CD4-positive, alpha-beta T cell treated with Interleukin-17A for 1 hour (primary cell): ENCODE data around the gene CHN2.
A peak's percentile ranks its signal among the peaks of the same experiment; 100 is the strongest.

Experiments
- DNase-seq: peaks from one replicate; pipeline ENCODE4 v3.0.0-alpha.2; 2020

CHN2 gene

DNA sequence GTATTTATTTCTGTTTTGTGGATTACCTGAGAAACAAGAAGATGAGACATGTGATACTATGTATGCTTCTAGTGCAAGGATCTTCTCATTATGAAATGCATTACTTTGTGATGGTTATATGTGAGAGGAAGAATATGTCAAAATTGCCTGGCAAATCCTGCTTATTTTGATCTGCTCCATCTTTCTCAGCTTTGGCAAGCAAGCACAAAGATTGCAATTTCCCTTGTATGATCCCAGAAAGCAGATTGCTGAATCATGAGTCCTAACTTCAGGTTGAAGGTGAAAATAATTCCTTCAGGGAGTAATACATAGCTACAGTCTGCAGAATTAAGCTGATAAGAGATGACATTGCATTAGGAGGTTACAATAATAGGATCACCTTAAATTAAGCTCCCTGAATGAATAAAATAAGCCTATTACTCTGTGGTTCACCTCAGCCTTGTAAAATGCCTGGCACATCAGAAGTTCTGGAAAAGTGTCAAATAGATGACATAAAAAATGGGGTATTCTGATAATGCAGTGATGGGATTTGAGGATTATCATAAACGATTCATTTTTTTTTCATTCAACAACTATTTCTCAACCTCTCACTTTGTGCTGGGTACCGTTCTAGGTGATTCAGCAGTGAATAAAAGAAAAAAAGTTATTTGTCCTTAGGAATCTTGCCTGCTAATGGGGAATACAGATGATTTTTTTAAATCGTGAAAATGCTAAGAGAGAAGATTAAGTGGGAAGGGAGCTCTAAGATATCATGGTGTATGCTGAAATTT, 120.7 kb downstream of the CHN2 start:
- no peak for DNase-seq

DNA sequence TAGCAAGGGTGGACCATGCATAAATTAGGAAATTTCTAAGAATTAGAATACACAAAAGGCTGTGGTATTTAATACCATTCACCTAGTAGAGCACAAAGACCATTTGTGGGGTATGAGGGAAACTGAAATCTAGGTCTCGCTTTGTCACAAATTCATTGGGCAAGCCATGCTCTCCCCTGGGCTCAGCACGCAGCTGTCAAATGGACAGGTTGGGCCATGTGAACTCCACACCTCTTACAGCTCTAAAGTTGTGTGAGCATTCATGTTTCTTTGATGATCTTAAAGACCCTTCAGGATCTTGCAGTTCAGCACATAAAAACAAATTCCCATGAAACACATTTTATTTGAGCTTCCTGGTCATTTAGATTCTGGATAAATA, 121.3 kb downstream of the CHN2 start:
- no peak for DNase-seq

DNA sequence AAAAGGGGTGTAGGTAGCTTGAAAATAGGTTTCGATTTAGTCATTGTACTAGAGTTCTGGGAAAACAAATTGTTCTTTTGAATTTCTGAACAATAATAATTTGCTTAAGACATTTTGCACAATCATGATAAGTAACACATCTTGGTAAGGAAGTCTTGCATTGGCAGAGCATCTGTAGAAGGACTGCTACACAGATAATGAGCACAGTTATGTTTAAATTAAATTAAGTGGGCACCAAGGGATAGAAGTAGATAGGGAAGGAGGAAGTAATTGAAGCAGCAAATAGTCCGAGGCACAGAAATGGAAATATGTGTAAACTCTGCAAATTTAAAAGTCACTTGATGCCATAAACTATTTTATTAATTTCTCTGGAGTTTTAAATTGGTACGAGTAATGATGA, 122.4 kb downstream of the CHN2 start:
- DNase-seq: no peak

DNA sequence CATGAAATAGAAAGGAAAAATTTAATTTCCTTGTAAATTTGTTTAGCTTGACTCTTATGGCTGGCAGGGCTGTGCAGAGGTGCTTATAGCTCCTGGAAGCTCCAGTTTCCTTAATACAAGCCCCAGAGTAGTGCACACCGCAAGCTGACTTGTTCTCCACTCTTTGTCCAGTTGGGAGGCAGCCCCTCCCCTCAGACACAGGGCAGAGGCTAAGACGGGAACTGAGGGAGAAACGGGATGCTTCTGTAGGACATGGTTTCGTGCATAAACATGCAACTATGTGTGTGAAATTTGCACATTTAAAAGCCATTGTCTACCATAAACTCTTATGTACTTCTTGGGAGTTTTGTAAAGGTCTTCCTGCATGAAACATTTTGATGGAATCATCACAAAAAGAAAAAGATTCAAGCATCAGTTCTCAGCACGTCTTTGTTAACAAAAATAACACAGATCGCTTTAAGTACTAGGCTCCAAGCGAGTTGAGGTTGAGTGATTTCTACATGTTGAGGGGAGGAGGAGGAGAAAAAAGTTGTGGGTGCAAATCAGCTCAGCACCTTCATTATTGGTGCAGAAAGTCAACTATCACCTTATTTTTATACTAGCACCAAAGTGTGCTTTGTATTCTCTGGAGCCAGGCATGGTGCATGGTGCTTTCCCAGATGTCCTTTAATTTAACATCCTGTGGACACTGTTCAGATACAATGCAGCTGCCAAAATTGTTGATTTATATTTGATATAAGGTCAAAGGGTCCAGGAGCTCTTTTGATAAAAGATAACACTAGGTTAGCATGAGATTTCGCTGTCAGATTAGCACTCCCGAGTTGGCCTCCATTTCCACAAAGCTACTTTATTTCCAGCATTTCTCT, 124.5 kb downstream of the CHN2 start:
- DNase-seq: no peak

DNA sequence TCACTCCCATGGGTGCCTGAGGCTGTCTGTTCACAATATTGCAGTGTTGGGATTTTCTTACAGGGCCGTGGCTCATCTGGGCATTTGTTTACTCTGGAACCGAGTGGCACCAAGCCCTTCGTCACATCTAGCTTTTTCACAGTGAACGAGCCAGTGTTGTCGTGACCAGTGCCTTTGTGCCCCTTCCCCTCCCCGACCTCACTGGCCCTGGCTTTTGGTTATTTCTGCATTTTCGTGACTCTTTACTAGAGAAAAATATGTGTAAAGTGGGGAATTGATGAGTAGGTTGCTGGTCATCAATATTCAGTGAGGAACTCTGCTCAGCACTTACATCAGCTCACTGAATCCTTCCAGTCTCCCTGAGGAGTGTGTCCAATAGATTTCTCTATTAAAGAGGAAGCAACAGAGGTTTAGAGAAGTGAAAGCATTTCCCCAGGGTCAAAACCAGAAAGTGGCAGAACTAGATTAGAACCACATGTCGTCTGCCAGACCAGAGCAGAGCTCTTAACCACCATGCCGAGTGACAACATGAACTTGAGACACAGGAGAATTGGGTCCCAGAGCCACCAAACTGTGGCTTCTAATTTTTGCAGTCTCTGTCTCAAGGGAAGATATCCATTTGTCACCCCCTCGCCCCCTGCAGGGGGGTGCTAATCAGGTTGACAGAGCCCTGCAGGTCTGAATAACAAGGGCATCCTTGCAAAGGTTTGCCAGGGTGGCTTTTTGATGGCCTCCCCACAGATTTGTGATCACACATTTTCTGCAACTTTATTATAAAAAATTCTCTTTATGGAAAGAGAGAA, 125.3 kb downstream of the CHN2 start:
- DNase-seq: peak; percentile 19

DNA sequence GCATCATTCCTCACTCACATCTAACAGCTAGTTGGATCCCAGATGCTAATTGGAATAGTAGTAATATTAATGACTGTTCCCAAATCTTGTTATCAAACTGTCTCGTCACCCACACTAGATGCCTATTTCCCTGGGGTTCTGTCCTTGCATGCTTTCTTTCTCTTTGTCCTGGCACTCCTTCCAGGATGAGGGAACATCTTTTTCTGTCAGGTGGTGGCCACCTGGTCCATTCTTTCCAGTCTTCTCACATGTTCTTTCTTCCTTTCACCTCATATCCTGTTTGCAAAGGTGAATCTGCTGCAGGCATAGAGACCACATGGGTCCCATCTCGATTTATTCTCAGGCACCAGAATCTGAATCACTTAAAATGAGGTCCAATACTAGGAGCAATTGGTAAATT, 126.0 kb downstream of the CHN2 start:
- no peak for DNase-seq

DNA sequence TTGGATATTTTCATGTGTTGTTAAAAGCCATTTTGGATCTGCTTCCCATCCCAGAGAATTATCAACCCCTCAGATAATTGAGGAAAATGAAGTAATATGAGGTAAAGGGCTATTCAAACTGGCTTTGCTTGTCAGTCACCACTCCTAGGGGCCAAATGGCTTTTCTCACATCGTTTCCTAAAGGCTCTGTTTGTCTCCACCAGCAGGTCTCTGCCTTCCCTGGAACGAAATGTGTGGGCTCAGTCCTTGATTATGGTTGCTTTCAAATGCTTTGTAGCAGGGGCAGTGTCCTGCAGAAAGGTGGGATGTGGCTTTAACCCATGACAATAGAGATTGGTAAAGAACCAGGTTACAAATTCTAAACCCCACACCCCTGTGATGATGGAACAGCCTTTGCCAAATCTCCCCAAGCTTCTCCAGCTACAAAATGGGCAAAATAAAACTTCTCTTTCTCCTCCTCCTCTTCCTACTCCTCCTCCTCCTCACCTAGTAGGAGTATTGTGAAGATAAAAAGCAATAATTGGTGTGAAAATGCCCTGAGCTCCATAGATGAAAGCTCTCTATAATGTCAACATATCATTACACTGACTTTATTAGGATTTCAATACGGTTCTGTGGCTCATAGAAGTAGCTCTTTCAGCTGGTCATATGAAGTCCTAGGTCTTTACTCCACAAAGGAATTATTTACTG, 127.6 kb downstream of the CHN2 start:
- no peak for DNase-seq

DNA sequence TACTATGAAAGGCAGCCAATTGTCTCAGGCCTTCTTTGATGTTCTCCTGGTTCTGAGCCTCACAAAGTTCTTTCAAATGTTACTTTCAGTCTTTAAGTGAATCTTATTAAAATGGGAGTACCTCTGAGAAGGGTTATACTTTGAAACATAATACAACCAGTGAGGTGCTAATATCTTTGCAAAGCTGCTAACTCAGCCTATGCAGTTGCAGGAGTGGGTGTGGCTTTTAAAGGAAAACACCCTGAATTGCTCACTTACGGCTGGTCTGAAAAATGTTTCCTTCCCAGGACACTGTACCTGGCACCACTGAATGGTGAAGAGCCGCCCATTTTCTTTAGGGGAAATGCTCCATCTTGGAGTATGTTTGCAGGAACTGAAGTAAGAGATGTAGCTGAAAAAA, 130.9 kb downstream of the CHN2 start:
- DNase-seq: no peak

DNA sequence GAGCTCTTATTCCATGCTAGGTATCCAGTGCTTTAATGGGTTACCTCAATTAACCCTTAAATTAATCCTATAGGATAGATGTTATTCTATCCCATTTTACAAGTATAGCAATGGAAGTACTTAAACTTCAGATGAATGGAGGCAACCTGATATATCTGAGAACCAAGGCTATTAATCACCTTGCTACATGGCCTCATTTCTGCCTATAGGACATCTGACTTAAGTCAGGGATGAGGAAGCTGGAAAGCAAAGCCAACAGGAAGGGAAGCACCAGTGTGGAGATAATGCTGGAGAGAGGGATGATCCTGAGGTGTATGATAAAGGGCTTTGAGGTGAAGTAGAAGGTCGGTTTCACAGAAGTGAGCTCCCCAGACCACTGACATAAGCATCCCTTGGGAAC, 132.3 kb downstream of the CHN2 start:
- DNase-seq: no peak

DNA sequence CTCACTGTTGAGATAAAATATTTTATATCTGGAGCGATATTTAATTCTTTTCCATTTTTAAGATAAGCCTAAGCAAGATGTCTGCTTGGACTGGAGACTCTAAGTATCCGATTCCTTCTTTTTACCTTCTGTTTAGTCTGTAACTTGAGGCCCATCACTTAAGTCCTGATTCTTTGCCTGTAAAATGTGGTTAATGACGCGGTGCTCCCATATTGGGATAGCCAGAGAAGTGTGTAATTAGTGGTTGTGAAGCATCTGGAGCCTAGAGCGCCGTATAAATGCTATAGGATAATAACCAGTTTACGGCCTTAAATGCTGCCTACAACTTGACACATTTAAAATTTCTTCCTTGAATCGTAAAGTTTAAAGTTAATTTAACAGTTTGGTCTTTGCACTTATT, 132.9 kb downstream of the CHN2 start:
- DNase-seq: no peak

DNA sequence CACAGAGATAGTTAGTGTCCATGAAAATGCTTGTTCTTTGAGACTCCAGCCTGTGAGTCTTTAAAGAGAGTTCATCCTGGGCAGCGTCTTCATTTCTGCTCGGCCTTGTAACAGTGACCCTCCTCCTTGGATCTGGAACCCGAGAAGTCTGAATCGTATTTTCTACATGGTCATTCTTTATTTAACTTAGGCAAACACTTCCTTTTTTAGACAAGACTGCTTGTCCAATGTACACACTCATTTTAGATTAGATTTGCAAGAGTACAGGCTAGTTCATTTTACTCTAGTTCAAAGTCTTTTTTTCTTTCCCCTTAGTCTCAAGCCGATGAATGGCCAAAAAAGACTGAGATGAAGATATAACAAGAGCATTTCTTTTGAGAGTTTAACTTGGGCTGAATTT, 133.5 kb downstream of the CHN2 start:
- DNase-seq: no peak

DNA sequence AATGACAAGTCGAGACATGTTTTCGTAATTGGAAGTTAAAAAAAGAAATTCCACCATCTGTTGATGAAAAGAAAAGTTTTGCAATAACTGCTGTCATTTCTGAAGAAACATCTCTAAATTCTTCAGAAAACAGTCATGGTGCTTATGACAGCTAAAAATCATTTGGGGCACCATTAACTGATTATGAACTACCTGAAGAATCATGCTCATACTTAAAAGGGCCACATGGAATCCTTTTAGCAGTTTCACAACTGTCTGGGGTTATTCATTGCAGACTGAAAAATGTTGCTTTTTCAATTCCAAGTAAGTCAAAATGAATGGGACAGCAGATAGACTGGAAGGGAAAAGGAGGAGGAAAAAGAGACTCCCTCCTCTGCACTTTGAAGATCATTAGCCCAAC, 134.2 kb downstream of the CHN2 start:
- no peak for DNase-seq

DNA sequence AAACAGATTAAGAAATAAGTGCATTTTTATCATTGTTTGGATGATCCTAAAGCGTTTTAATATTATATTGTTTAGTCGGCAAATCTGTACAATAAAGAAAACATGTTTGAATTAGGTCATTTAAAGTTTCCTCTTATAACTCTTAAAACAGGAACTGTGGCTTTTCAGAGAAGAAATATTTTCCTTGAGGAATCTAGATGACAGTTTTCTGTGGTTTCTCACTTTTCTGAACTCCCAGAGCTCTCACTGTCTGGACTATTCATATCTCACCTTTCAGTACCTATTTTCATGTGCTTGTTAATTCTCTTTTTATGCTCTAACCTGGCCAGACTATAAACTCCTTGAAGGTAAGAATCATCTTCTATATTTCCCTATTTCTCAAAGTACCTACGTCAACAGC, 135.1 kb downstream of the CHN2 start:
- no peak for DNase-seq

DNA sequence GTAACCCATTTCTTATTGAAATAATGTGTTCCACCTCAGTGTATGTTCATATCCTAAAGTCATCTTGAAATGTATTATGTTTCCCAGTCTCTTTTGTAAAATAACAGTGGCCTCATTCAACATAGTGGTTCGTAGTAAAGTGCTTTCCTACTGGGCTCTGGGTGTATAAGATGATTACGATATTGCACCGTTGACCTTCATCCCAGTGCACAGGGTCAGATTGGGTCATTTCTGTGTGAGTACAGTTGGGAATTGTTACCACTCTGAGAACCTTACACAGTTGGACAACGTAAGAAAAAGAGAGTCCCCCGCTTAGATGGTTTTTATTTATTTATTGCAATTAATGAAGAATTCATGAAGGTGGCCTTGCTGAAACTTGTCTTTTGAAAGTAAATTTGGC, 135.6 kb downstream of the CHN2 start:
- no peak for DNase-seq

DNA sequence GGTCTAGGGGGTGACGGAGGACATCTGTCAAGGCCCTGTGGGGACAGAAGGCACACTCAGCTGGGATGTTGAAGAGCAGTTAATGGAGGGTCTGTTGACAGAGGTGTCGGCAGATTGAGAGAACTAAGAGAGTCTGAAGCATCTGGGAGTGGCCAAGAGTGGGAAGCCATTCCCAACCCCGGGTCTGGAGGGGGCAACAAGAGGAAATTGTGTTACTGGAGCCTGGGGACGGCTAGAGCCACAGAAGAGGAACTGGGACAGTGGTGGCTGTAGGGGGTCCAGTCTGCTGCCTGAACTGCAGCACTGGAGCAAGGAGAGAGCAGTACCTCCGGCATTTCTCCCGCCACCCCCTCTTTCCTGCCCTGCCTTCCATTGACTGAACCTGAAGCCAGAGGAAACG, 136.6 kb downstream of the CHN2 start:
- DNase-seq: no peak

DNA sequence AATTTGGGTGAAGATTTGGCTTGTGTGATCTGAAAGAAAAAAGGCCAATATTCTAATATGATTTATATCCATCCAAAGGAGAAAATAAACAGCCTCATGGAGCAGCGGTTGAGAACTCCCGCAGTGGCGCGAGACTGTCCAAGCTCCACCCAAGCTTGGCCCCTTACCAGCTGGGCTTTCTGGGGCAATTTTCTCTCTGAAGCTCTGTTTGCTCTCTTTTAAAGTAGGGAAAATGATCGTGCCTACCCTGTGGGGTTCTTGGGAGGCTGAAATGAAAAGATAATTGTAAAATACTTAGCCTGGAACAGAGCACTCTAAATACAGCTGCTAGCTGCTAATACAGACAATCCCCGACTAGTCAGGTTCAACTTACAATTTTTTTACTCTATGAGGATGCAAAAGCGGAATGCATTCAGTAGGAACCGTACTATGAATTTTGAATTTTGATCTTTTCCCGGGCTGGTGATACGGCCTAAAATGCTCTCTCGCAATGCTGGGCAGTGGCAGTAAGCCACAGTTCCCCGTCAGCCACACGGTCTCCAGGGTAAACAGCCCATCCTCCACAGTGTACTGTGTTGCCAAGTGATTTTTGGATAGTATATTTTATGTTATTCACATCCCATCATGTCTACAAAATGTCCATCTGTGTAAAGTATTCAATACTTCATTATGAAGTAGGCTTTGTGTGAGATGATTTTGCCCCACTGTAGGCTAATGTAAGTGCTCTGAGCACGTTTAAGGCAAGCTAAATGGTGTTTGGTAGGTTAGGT, 137.7 kb downstream of the CHN2 start:
- no peak for DNase-seq

DNA sequence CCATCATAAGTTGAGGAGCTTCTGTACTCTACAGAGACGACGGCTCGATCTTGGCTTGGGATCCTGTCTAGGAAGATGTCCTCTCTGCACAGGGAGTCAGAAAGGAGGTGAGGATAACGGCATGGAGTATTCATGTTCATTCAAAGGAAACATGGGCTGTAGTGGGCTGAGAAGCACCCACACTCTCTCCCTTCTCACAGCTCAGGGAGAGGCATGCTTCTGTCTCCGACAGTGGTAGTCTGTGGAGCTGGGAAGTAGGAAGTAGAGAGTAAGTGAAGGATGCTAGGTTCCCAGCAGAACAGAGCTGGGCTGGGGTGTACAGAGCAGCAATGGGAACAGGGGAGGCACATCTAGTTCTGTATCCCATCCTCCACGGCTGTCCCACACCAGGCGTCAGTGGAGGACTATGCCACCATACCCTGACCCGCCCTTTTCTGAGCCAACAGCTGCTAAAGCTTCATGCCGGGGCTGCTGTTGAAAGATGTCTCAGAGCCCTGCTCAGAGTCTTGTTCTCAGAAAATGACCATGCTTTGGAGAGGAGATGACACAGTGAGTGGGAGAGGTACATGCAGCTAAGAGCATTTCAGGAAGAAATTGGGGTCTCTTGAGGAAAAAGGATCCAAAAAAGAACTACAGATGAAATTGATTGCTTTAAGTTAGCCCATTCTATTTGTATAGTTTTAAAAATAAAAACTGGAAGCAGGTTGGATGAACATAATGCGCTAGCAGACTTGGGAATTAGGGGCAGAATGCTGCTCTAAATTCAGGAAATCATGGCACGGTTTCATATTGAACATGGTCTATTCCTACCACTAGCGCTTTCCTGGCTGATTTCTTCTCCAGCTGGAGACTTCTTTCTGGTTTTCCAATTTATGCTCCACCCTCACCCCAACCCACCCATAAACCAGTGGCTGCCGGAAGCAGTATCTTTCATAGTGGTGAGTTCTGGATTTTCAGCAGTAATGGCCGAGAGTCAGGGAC, 138.6 kb downstream of the CHN2 start:
- no peak for DNase-seq

DNA sequence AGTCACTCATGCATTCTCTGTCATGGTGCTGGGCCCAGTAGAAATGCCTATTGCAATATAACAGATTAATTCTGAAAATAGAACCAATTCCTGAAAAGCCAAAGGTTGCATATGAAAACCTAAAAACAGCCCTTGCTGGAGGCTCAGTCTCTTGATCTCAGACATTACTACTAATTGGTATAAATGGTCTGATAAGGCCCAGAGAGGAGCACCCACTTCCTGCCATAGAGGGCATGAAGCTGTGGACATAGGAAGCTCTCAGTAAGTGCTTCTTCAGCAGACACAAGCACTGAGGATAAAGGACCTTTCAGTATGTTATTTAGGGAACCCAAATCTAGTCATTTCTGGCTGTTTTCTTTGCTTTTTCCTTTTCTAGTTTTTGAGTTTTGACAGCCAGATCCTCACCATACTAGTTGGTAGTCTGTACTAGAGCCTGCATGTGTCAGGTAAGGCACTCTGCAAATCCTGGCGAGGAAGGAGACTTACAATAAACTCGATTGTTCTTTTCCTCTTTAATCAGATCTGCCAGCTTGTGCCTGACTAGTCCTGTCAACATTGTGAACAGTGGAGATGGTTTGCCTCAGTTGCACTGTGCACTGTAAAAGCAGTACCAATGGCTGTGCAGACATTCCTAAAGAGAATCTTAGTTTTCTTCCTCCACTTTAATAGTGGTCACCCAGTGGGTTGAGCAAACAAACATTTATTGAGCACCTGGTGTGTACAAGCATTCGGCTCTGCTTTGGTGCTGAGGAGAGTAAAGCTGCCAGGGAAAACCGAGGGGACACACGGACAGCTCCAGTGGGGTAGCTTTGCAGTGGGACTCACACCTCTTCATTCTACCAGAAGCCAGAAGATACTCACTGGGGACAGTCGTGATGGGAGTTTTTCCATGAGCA, 140.9 kb downstream of the CHN2 start:
- DNase-seq: no peak

DNA sequence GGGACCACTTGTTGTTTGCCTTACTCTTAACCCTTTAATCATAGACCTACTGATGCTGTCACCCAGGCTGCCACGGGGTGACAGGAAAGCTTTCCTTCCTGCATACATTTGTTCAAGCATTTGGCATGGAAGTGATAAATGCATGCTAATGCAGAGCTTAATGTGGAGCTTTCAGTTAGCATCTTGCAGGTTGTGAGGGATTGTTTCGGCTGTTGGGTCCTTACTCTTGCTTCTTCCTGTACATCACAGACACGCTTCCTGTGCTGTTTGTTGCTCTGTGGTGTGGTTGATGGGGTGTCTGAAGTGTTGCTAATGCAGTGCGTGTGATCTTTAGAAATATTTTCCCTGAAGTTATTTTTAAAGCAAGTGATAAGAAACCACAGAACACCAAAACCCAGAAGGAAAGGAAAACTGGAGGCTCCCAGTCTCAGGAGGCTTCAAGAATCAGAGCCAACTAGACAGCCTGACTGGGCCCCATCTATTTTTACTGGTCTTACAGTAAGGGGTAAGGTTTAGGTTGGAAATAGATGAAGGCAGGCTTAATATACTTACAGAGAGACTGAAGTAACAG, 143.1 kb downstream of the CHN2 start:
- DNase-seq: peak; percentile 60
